GM12872 (cell line): ENCODE data around the gene AHRR.

Source experiments
- TF ChIP-seq, protein P1 (sequence below): IDR thresholded peaks from 3 replicates; pipeline ENCODE4 v1.5.1; 2011; ENCODE audit warnings: low read depth, mild to moderate bottlenecking, low read length, moderate library complexity; ENCODE audit not compliant: insufficient read depth

The AHRR gene

DNA sequence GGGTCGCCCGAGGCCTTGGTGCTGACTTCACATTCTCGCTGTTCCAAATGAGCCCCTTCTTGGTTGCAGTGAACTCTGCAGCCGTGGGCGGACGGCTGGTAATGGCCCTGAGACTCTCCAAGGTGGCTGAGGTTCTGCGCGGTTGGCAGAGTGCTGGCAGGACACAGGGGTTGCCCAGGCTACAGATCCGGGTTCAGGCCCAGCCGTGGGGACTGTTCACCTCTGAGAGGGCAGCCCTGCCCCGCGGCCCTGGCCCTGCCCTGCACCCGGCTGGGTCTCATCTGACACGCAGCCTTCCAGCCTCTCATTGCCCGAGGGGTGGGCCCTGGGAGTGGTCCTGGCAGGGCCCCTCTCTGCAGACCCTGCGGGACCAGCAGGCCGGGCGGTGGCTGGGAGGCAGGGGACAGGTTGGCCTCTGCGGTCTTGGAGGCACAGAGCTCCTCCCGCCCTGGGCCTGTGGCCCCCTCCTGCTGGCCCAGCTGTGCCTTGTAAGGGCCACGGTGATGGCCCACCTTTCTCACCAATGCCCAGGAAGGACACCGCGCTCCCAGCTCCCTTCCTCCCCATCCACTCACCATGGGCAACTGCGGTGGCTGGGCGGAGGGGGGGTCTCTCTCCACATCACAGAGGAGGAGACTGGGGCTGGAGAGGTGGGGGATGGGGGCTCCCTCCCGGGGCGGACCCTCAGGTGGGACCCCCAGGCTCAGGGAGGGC lies 51.6 kb downstream of the AHRR start:
- TF ChIP-seq, protein P1, sequence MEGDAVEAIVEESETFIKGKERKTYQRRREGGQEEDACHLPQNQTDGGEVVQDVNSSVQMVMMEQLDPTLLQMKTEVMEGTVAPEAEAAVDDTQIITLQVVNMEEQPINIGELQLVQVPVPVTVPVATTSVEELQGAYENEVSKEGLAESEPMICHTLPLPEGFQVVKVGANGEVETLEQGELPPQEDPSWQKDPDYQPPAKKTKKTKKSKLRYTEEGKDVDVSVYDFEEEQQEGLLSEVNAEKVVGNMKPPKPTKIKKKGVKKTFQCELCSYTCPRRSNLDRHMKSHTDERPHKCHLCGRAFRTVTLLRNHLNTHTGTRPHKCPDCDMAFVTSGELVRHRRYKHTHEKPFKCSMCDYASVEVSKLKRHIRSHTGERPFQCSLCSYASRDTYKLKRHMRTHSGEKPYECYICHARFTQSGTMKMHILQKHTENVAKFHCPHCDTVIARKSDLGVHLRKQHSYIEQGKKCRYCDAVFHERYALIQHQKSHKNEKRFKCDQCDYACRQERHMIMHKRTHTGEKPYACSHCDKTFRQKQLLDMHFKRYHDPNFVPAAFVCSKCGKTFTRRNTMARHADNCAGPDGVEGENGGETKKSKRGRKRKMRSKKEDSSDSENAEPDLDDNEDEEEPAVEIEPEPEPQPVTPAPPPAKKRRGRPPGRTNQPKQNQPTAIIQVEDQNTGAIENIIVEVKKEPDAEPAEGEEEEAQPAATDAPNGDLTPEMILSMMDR, result no peak

DNA sequence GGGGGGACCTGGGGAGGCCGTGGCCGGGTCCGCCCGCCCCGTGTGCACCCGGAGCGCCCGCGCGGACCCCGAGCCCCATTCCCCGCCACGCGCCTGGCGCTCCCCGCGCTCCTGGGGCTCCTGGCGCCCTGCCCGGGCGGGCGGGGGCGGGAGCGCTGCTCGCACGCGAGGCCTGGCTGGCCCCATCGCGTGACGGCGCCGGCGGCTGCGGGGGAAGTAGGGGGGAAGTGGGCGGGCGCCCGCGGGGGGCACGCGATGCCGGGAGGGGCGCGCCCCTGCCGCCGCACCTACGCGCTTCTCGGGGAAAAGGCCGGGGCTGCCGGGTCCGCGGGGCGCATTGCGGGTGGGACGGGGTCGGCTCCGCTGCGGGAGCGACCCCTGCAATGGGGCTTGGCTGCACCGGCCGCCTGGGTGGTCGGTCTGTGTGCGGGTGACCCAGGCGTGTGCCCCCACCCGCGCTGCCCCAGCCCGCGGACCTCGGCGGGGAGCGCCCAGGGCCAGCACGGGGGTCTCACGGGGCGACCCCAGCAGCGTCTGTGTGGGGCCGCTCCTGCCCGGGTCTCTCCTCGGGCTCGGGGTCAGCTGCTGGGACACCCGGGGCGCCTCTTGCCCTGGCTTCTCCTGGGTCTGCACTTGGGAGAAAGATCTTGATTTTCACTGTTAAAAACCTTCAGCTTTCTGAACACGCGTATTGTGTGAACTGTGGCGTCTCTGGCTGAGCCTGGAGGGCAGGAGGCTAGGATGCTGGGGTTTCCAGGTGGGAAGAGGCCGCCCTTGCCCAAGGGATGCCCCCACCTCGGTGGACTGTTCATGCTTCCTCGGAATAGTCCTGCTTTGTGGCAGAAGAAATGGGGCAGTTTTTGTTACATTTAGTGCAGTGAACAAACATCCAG lies 52.4 kb downstream of the AHRR start:
- TF ChIP-seq, protein P1, result no peak

DNA sequence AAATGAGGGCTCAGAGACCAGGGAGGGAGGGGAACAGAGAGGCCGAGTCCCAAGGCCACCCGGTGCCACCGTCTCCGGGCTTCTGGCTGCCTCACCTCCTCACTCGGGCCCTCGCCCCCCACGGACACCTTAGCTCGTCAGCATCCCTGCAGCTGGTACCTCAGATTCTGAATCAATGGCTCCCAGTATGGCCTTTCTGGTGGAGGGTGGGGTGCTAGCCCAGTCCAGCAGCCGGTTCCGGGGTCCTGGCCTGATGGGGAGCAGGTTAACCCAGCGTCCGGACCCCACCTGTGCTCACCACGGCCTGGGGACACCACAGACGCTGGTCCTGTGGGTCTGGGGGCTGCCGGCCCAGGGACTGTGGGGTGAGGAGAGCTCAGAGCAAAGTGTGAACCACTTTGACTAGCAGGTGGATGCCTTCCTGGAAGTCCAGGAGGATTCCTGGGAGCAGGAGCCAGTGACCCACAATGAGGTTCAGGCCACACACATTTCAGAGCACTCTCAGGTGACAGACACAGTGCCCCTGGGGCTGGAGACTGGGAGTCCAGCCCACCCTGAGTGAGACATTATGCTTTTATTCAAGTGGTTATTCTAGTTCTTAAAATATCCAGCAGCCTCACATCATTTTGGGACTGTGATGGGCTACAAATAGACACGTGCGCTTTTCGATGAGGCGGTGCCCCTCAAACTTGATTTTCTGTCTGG lies 53.3 kb downstream of the AHRR start:
- TF ChIP-seq, protein P1, result no peak

DNA sequence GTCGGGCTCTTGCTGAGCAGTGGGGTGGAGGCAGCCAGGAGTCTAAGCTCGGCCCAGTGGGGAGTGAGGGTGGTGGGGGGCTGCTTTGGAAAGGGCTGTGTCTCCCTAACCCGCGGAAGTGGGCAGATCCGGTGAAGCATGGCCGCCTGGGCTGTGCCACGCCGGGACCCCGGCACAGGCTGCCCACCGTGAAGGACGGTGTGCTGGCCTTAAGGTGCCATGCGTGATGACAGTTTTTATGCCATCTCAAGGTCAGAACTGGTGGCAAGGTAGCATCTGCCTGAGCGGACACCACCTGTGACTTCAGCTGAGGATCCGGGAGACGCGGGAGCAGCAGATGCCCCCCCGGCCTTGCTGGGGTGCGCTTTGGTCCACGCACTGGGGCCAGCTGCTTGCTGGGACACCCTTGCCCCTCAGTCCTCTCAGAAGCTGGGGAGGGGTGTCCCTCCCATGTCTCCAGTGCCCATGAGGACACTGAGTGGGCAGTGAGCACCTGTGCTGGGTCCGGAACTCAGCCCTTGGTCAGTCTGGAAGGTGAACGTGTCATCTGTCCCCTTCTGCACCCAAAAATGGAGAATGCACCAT lies 53.9 kb downstream of the AHRR start:
- TF ChIP-seq, protein P1, result no peak

DNA sequence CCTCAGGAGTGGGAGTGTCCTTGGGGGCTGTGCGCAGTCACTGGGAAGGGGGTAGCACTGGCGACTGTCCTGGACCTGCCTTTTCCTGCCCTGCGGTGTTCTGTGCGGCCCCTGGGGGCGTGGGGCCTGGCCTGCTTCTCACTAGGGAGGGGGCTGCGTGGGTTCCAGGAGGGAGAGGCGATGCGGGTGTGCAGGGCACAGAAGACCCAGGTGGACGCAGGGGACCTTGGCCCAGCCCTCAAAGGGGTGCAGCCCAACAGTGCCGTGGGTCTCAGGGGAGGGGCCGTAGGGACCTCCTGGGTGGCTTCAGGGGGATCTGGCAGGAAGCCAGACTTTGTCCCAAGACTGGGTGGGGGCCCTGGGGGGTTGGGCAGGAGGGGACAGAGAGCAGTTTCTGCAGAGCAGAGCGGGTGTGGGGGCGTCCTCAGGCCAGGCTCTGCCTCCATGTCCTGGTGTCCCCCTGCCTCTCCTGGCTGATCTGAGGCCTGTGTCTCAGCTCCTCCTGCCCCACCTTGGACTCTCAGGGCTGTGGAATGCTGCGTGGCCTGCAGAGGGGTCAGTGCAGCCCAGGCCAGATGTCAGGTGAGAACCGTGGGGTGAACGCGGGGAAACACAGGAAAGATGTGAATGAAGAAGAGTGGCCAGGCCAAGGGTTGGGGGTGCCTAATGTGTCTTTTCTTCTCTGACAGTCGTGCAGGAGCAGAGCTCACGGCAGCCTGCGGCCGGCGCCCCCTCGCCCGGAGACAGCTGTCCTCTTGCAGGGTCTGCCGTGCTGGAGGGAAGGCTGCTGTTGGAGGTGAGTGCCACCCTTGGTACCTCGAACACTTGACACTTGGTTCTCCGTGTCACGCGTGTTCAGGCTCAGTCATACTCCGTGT lies 54.6 kb downstream of the AHRR start:
- TF ChIP-seq, protein P1, result no peak

DNA sequence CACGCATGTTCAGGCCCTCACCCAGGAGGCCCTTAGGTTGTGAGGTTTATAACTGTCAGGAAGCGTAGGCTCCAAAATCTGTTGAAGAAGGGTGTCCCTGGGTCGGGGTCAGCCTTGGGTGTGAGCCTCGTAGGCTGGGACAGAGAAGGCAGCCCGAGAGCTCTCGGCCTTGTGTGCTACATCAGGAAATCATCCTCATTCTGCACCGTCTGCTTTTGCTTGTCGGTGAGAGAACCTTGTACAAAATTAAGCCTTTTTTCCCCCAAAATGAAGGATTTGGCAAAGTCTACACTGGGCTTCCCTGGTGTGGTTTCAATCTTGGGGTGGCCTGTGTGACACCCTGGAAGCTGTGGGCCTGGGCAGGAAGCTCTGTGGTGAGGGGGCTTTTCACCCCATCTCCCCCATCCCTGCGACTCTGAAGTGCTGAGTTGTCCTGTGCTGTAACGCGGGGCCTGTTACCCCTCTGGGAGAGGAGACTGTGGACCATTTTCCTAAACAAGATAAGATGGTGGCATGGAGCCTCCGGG lies 55.3 kb downstream of the AHRR start:
- TF ChIP-seq, protein P1, result no peak
